BLaER1 (cell line): ENCODE results near the gene ELMO1.

Experiments used
- H3K27ac ChIP-seq: shearing (Covaris generic); formaldehyde crosslinking; 2 replicates; pipeline ENCODE4 v1.8.1; 2022
- H3K27me3 ChIP-seq: shearing (Covaris generic); formaldehyde crosslinking; 2 replicates; pipeline ENCODE4 v1.8.1; 2022
- H3K36me3 ChIP-seq: shearing (Covaris generic); formaldehyde crosslinking; 2 replicates; pipeline ENCODE4 v1.8.1; 2022
- H3K4me1 ChIP-seq: shearing (Covaris generic); formaldehyde crosslinking; 2 replicates; pipeline ENCODE4 v1.8.1; 2022
- H3K4me2 ChIP-seq: shearing (Covaris generic); formaldehyde crosslinking; 2 replicates; pipeline ENCODE4 v1.8.1; 2022
- H3K4me3 ChIP-seq: shearing (Covaris generic); formaldehyde crosslinking; 2 replicates; pipeline ENCODE4 v1.8.1; 2022
- H3K9ac ChIP-seq: shearing (Covaris generic); formaldehyde crosslinking; 2 replicates; pipeline ENCODE4 v1.8.1; 2022
- H3K9me3 ChIP-seq: shearing (Covaris generic); formaldehyde crosslinking; 2 replicates; pipeline ENCODE4 v1.8.1; 2022
- H4K20me1 ChIP-seq: shearing (Covaris generic); formaldehyde crosslinking; 2 replicates; pipeline ENCODE4 v1.8.1; 2022
- Cebpa-rat ChIP-seq: shearing (Covaris generic); IDR thresholded peaks from 2 replicates; pipeline ENCODE4 v1.8.1; 2022

ELMO1 gene

GRCh38 chr7:36986948-36987724 is 461.5 kb downstream of the ELMO1 start:
- Histone ChIP-seq H3K27ac (no peak overlapping the region), H3K9ac (no peak overlapping the region), H4K20me1 (peaks cover 25% of the 10 kb centered on the region; the same call in 1 of the 2 replicates), H3K4me1 (peaks cover 24% of the 10 kb centered on the region), H3K36me3 (no peaks in the 10 kb centered on the region), H3K27me3 (no peaks in the 10 kb centered on the region), H3K9me3 (no peaks in the 10 kb centered on the region), H3K4me2 (no peak overlapping the region), H3K4me3 (no peak overlapping the region)
- TF ChIP-seq Cebpa-rat = no peak

- Histone ChIP-seq H3K36me3 (no peaks in the 10 kb centered on the region), H3K4me2 (no peak overlapping the region), H3K27me3 (no peaks in the 10 kb centered on the region), H4K20me1 (peaks cover 25% of the 10 kb centered on the region; the same call in 1 of the 2 replicates), H3K4me3 (no peak overlapping the region), H3K9me3 (no peaks in the 10 kb centered on the region), H3K9ac (no peak overlapping the region), H3K4me1 (peaks cover 24% of the 10 kb centered on the region), H3K27ac (no peak overlapping the region)
- no peak for TF ChIP-seq Cebpa-rat
Observed at GRCh38 chr7:36986511-36986933, 462.1 kb downstream of the ELMO1 start.

- no peak overlapping the region for H3K27ac ChIP-seq
- no peak for TF ChIP-seq Cebpa-rat
- H3K4me2 ChIP-seq = no peak overlapping the region
- peaks cover 25% of the 10 kb centered on the region; the same call in 1 of the 2 replicates for H4K20me1 ChIP-seq
- no peaks in the 10 kb centered on the region for H3K9me3 ChIP-seq
- H3K4me3 ChIP-seq = no peak overlapping the region
- H3K9ac ChIP-seq = no peak overlapping the region
- no peaks in the 10 kb centered on the region for H3K36me3 ChIP-seq
- no peaks in the 10 kb centered on the region for H3K27me3 ChIP-seq
- peaks cover 24% of the 10 kb centered on the region for H3K4me1 ChIP-seq
Observed at GRCh38 chr7:36985866-36986400, 462.7 kb downstream of the ELMO1 start.

- H3K4me3 ChIP-seq = no peak overlapping the region
- H3K9ac ChIP-seq = no peak overlapping the region
- no peaks in the 10 kb centered on the region for H3K27me3 ChIP-seq
- no peaks in the 10 kb centered on the region for H3K36me3 ChIP-seq
- peaks cover 24% of the 10 kb centered on the region for H3K4me1 ChIP-seq
- H3K9me3 ChIP-seq = no peaks in the 10 kb centered on the region
- peak overlapping the region; percentile 76 for H3K4me2 ChIP-seq
- TF ChIP-seq Cebpa-rat = no peak
- H3K27ac ChIP-seq = no peak overlapping the region
- peaks cover 25% of the 10 kb centered on the region; the same call in 1 of the 2 replicates for H4K20me1 ChIP-seq
Observed at GRCh38 chr7:36985316-36985715, 463.3 kb downstream of the ELMO1 start.

- no peaks in the 10 kb centered on the region for H3K36me3 ChIP-seq
- no peak for TF ChIP-seq Cebpa-rat
- H4K20me1 ChIP-seq = peaks cover 25% of the 10 kb centered on the region; the same call in 1 of the 2 replicates
- no peak overlapping the region for H3K4me3 ChIP-seq
- no peaks in the 10 kb centered on the region for H3K9me3 ChIP-seq
- peak overlapping the region; percentile 76 for H3K4me2 ChIP-seq
- peaks cover 24% of the 10 kb centered on the region for H3K4me1 ChIP-seq
- peak overlapping the region; percentile 52 for H3K27ac ChIP-seq
- no peaks in the 10 kb centered on the region for H3K27me3 ChIP-seq
- H3K9ac ChIP-seq = 0 out of 2 replicates have a peak overlapping the region, but pooled peaks have one; percentile 13
Observed at GRCh38 chr7:36984710-36985312, 463.9 kb downstream of the ELMO1 start.

GRCh38 chr7:36984041-36984521 is 464.6 kb downstream of the ELMO1 start:
- H3K4me3 ChIP-seq = no peak overlapping the region
- peak overlapping the region; percentile 76 for H3K4me2 ChIP-seq
- no peaks in the 10 kb centered on the region for H3K36me3 ChIP-seq
- no peaks in the 10 kb centered on the region for H3K27me3 ChIP-seq
- H4K20me1 ChIP-seq = peaks cover 25% of the 10 kb centered on the region; the same call in 1 of the 2 replicates
- peaks cover 24% of the 10 kb centered on the region for H3K4me1 ChIP-seq
- TF ChIP-seq Cebpa-rat = no peak
- no peak overlapping the region for H3K9ac ChIP-seq
- H3K27ac ChIP-seq = no peak overlapping the region
- H3K9me3 ChIP-seq = no peaks in the 10 kb centered on the region

GRCh38 chr7:36982766-36983165 is 465.9 kb downstream of the ELMO1 start:
- Histone ChIP-seq H3K36me3 (no peaks in the 10 kb centered on the region; the same call in 1 of the 2 replicates), H3K9ac (no peak overlapping the region), H3K4me3 (no peak overlapping the region), H4K20me1 (peaks cover 25% of the 10 kb centered on the region; the same call in 1 of the 2 replicates), H3K9me3 (no peaks in the 10 kb centered on the region), H3K27ac (no peak overlapping the region), H3K27me3 (no peaks in the 10 kb centered on the region), H3K4me1 (peaks cover 24% of the 10 kb centered on the region), H3K4me2 (no peak overlapping the region)
- no peak for TF ChIP-seq Cebpa-rat

GRCh38 chr7:36979810-36980248 is 468.8 kb downstream of the ELMO1 start:
- Histone ChIP-seq H3K27ac (no peak overlapping the region), H3K36me3 (peaks cover 5% of the 10 kb centered on the region; the same call in 1 of the 2 replicates), H3K9me3 (no peaks in the 10 kb centered on the region; the same call in 1 of the 2 replicates), H3K9ac (no peak overlapping the region), H3K4me3 (no peak overlapping the region), H3K27me3 (no peaks in the 10 kb centered on the region), H3K4me2 (no peak overlapping the region), H4K20me1 (peaks cover 7% of the 10 kb centered on the region; the same call in 1 of the 2 replicates), H3K4me1 (peaks cover 14% of the 10 kb centered on the region)
- no peak for TF ChIP-seq Cebpa-rat

- no peak overlapping the region for H3K9ac ChIP-seq
- H3K4me2 ChIP-seq = no peak overlapping the region
- H3K9me3 ChIP-seq = peaks cover 5% of the 10 kb centered on the region
- no peak overlapping the region for H3K4me3 ChIP-seq
- H3K27me3 ChIP-seq = no peaks in the 10 kb centered on the region
- no peak for TF ChIP-seq Cebpa-rat
- H3K27ac ChIP-seq = no peak overlapping the region
- no peaks in the 10 kb centered on the region for H4K20me1 ChIP-seq
- H3K36me3 ChIP-seq = peaks cover 15% of the 10 kb centered on the region; the same call in 1 of the 2 replicates
- peaks cover under 1% of the 10 kb centered on the region; the same call in 1 of the 2 replicates for H3K4me1 ChIP-seq
Observed at GRCh38 chr7:36978461-36978860, 470.2 kb downstream of the ELMO1 start.
